Astrocyte (in vitro differentiated cells and primary cell): Measurements from ENCODE around the gene MASP1.

ENCODE experiments used
- CTCF ChIP-seq: IDR thresholded peaks from 2 replicates; pipeline ENCODE4 v1.5.1; 2011; ENCODE audit warnings: low read depth, mild to moderate bottlenecking, inconsistent platforms, low read length, moderate library complexity; ENCODE audit not compliant: insufficient read depth
- EZH2 ChIP-seq: IDR thresholded peaks from 2 replicates; pipeline ENCODE4 v1.6.1; 2012; ENCODE audit warnings: mild to moderate bottlenecking, low read length, inconsistent platforms; ENCODE audit not compliant: insufficient read depth

GRCh38 chr3:187223799-187224198, 67.7 kb downstream of the MASP1 start:
- TF ChIP-seq CTCF (no peak), EZH2 (no peak)
